WTC11 (cell line): ENCODE results near the gene ITGA8. TPM values are rescaled to one million over a fixed set of nuclear protein-coding genes. Genes with fewer than 3 reads are reported as not detected.

ENCODE experiments used
- ATAC-seq: fragments of 200-7000 bp; cut with Tn5 transposase; 2 replicates; pipeline ENCODE4 v1.10.0; 2021; ENCODE audit warnings: mild to moderate bottlenecking, moderate library complexity
- CTCF ChIA-PET: fragments of 300-600 bp; sonication (Branson Sonifier 250); formaldehyde crosslinking; loops from one replicate; lab custom pipeline; 2021; ENCODE audit warnings: antibody characterized with exemption; lab: Charles Lee
- POLR2A ChIA-PET: fragments of 350-600 bp; sonication (Branson Sonifier 250); formaldehyde crosslinking; loops from one replicate; lab custom pipeline; 2021; ENCODE audit warnings: antibody characterized with exemption; lab: Charles Lee
- DNase-seq: peaks from one replicate; pipeline ENCODE4 v3.0.0; 2021; ENCODE audit warnings: low spot score
- H3K27ac Mint-ChIP-seq: 2 replicates; pipeline ENCODE4 v1.8.0; 2021; ENCODE audit warnings: mixed read lengths
- H3K27me3 Mint-ChIP-seq: 2 replicates; pipeline ENCODE4 v1.8.0; 2021; ENCODE audit warnings: low read depth, mild to moderate bottlenecking, moderate library complexity, mixed read lengths
- H3K36me3 Mint-ChIP-seq: 2 replicates; pipeline ENCODE4 v1.8.0; 2021; ENCODE audit warnings: mixed read lengths
- H3K4me1 Mint-ChIP-seq: 2 replicates; pipeline ENCODE4 v1.8.0; 2022; ENCODE audit warnings: mixed read lengths
- H3K4me3 Mint-ChIP-seq: 2 replicates; pipeline ENCODE4 v1.8.0; 2021; ENCODE audit warnings: mild to moderate bottlenecking, moderate library complexity, mixed read lengths
- H3K9me3 Mint-ChIP-seq: 2 replicates; pipeline ENCODE4 v1.8.0; 2021; ENCODE audit warnings: mixed read lengths
- ARID4B ChIP-seq: sonication (generic); formaldehyde crosslinking; IDR thresholded peaks from 2 replicates; pipeline ENCODE4 v1.8.0; 2023; ENCODE audit warnings: missing genetic modification reagents, mild to moderate bottlenecking, borderline replicate concordance
- EMX1 ChIP-seq: fragments of 250-450 bp; sonication (Bioruptor Pico); IDR thresholded peaks from 2 replicates; pipeline ENCODE4 v1.8.0; 2021; ENCODE audit warnings: mild to moderate bottlenecking
- FOXP1 ChIP-seq: sonication (generic); formaldehyde crosslinking; IDR thresholded peaks from 2 replicates; pipeline ENCODE4 v1.8.0; 2022; ENCODE audit warnings: missing genetic modification reagents, mild to moderate bottlenecking, moderate library complexity, borderline replicate concordance
- MYBL2 ChIP-seq: sonication (generic); formaldehyde crosslinking; IDR thresholded peaks from 2 replicates; pipeline ENCODE4 v1.8.1; 2023; ENCODE audit warnings: mild to moderate bottlenecking, moderate library complexity, missing genetic modification reagents
- NFATC4 ChIP-seq: fragments of 250-450 bp; sonication (Bioruptor Pico); IDR thresholded peaks from 2 replicates; pipeline ENCODE4 v1.9.0; 2021; ENCODE audit warnings: mild to moderate bottlenecking
- NFYB ChIP-seq: sonication (generic); formaldehyde crosslinking; conservative IDR thresholded peaks from 2 replicates; pipeline ENCODE4 v1.8.0; 2022; ENCODE audit warnings: low read depth, missing genetic modification reagents
- NR1H2 ChIP-seq: sonication (generic); formaldehyde crosslinking; IDR thresholded peaks from 2 replicates; pipeline ENCODE4 v1.9.0; 2021; ENCODE audit warnings: mild to moderate bottlenecking, moderate library complexity, missing genetic modification reagents
- SOX15 ChIP-seq: fragments of 250-450 bp; sonication (Bioruptor Pico); IDR thresholded peaks from 2 replicates; pipeline ENCODE4 v1.9.0; 2021; ENCODE audit warnings: mild to moderate bottlenecking
- TP53 ChIP-seq: sonication (generic); formaldehyde crosslinking; IDR thresholded peaks from 2 replicates; pipeline ENCODE4 v1.8.1; 2023; ENCODE audit warnings: mild to moderate bottlenecking, missing genetic modification reagents
- ZNF219 ChIP-seq: sonication (generic); formaldehyde crosslinking; IDR thresholded peaks from 2 replicates; pipeline ENCODE4 v1.8.0; 2023; ENCODE audit warnings: missing genetic modification reagents, mild to moderate bottlenecking, borderline replicate concordance
- ZNF232 ChIP-seq: sonication (generic); formaldehyde crosslinking; IDR thresholded peaks from 2 replicates; pipeline ENCODE4 v1.8.0; 2022; ENCODE audit warnings: mild to moderate bottlenecking, missing genetic modification reagents
- ZNF317 ChIP-seq: sonication (generic); formaldehyde crosslinking; IDR thresholded peaks from 2 replicates; pipeline ENCODE4 v1.8.1; 2023; ENCODE audit warnings: low read depth, mild to moderate bottlenecking, moderate library complexity, missing genetic modification reagents, borderline replicate concordance
- ZNF396 ChIP-seq: fragments of 250-450 bp; sonication (Bioruptor Pico); IDR thresholded peaks from 2 replicates; pipeline ENCODE4 v1.8.0; 2021; ENCODE audit warnings: mild to moderate bottlenecking, moderate library complexity, borderline replicate concordance
- total RNA-seq: library from RNA; stranded (reverse); gene quantifications from 3 replicates; pipeline ENCODE4 v1.2.3, GENCODE V29; 2021
- TF ChIP-seq, protein P1 (sequence below): sonication (generic); formaldehyde crosslinking; IDR thresholded peaks from 2 replicates; pipeline ENCODE4 v1.8.1; 2022; ENCODE audit warnings: mild to moderate bottlenecking, missing genetic modification reagents, moderate library complexity, borderline replicate concordance
- TF ChIP-seq, protein P2 (sequence below): fragments of 250-450 bp; sonication (Bioruptor Pico); IDR thresholded peaks from 2 replicates; pipeline ENCODE4 v1.9.0; 2021; ENCODE audit warnings: moderate library complexity, mild to moderate bottlenecking, inconsistent platforms, borderline replicate concordance
- TF ChIP-seq, protein P3 (sequence below): fragments of 200-600 bp; IDR thresholded peaks from 2 replicates; pipeline ENCODE4 v1.8.0; 2022; ENCODE audit warnings: antibody characterized with exemption
- TF ChIP-seq, protein P4 (sequence below): sonication (generic); formaldehyde crosslinking; conservative IDR thresholded peaks from 2 replicates; pipeline ENCODE4 v1.8.1; 2022; ENCODE audit warnings: mild to moderate bottlenecking, missing genetic modification reagents

Gene ITGA8
- total RNA-seq, 1 experiment from 2014 or later, result not detected

GRCh38 chr10:15595260-15595659 lies 124.5 kb downstream of the ITGA8 start:
- Mint-ChIP-seq H3K36me3 (peaks cover 6% of the 10 kb centered on the region), H3K4me1 (peaks cover 10% of the 10 kb centered on the region), H3K4me3 (no peak overlapping the region), H3K27ac (no peak overlapping the region), H3K27me3 (no peaks in the 10 kb centered on the region), H3K9me3 (peaks cover 16% of the 10 kb centered on the region)
- CTCF ChIA-PET, result interaction anchor here (6.1 kb wide), 1 partner anchor 10 kb away, joined by 39 read pairs; no protein-coding TSS in a partner anchor
- POLR2A ChIA-PET, result no interaction called here
- DNase-seq, result no peak
- ATAC-seq, result no peak
- no peak for TF ChIP-seq ZNF396 (CRISPR knock-in tag)
- TF ChIP-seq ARID4B (CRISPR knock-in tag), result no peak
- TF ChIP-seq NR1H2 (CRISPR knock-in tag), result no peak
- TF ChIP-seq NFYB (CRISPR knock-in tag), result no peak
- TF ChIP-seq MYBL2 (CRISPR knock-in tag), result no peak
- no peak for TF ChIP-seq EMX1 (CRISPR knock-in tag)

- Mint-ChIP-seq H3K36me3 (peaks cover 6% of the 10 kb centered on the region), H3K4me3 (no peak overlapping the region), H3K27ac (no peak overlapping the region), H3K27me3 (no peaks in the 10 kb centered on the region), H3K4me1 (peaks cover 7% of the 10 kb centered on the region), H3K9me3 (peaks cover 16% of the 10 kb centered on the region)
- POLR2A ChIA-PET, result no interaction called here
- DNase-seq (no peak), ATAC-seq (no peak)
- TF ChIP-seq, protein P1, sequence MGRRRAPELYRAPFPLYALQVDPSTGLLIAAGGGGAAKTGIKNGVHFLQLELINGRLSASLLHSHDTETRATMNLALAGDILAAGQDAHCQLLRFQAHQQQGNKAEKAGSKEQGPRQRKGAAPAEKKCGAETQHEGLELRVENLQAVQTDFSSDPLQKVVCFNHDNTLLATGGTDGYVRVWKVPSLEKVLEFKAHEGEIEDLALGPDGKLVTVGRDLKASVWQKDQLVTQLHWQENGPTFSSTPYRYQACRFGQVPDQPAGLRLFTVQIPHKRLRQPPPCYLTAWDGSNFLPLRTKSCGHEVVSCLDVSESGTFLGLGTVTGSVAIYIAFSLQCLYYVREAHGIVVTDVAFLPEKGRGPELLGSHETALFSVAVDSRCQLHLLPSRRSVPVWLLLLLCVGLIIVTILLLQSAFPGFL, result no peak
- no peak for TF ChIP-seq SOX15 (CRISPR knock-in tag)
- TF ChIP-seq, protein P2, sequence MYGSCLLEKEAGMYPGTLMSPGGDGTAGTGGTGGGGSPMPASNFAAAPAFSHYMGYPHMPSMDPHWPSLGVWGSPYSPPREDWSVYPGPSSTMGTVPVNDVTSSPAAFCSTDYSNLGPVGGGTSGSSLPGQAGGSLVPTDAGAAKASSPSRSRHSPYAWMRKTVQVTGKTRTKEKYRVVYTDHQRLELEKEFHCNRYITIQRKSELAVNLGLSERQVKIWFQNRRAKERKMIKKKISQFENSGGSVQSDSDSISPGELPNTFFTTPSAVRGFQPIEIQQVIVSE (CRISPR knock-in tag), result no peak
- TF ChIP-seq, protein P3, sequence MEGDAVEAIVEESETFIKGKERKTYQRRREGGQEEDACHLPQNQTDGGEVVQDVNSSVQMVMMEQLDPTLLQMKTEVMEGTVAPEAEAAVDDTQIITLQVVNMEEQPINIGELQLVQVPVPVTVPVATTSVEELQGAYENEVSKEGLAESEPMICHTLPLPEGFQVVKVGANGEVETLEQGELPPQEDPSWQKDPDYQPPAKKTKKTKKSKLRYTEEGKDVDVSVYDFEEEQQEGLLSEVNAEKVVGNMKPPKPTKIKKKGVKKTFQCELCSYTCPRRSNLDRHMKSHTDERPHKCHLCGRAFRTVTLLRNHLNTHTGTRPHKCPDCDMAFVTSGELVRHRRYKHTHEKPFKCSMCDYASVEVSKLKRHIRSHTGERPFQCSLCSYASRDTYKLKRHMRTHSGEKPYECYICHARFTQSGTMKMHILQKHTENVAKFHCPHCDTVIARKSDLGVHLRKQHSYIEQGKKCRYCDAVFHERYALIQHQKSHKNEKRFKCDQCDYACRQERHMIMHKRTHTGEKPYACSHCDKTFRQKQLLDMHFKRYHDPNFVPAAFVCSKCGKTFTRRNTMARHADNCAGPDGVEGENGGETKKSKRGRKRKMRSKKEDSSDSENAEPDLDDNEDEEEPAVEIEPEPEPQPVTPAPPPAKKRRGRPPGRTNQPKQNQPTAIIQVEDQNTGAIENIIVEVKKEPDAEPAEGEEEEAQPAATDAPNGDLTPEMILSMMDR, result no peak
- no peak for TF ChIP-seq TP53 (CRISPR knock-in tag)
- TF ChIP-seq, protein P4, sequence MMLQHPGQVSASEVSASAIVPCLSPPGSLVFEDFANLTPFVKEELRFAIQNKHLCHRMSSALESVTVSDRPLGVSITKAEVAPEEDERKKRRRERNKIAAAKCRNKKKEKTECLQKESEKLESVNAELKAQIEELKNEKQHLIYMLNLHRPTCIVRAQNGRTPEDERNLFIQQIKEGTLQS (CRISPR knock-in tag), result no peak
- TF ChIP-seq ZNF317, result no peak
- no peak for TF ChIP-seq ZNF232 (CRISPR knock-in tag)
- no peak for TF ChIP-seq NFATC4 (CRISPR knock-in tag)
- TF ChIP-seq ZNF219 (CRISPR knock-in tag), result no peak
- no peak for TF ChIP-seq FOXP1
- CTCF ChIA-PET, result interaction anchor here (1.1 kb wide), 1 partner anchor 128 kb away, joined by 4 read pairs; the partner anchor contains the start of gene ITGA8
These were observed 127.8 kb downstream of the ITGA8 start for GRCh38 chr10:15591937-15592336.
